GM23338 (cell line): ENCODE results near the gene POC1B. TPM values are rescaled to one million over a fixed set of nuclear protein-coding genes. Genes with fewer than 3 reads are reported as not detected.

Experiments
- ATAC-seq: fragments of 200-7000 bp; cut with Tn5 transposase; 3 replicates; pipeline ENCODE4 v1.9.1; 2020
- DNase-seq: peaks from one replicate; pipeline ENCODE4 v3.0.0-alpha.2; 2015; ENCODE audit warnings: low spot score
- H2AFZ ChIP-seq: fragments of 200-600 bp; sonication (generic); 2 replicates; pipeline ENCODE4 v1.8.0; 2016; ENCODE audit warnings: antibody characterized with exemption, mild to moderate bottlenecking, moderate library complexity
- H3F3A ChIP-seq: fragments of 200-600 bp; sonication (generic); replicated peaks from 2 replicates; pipeline ENCODE4 v1.8.0; 2017; ENCODE audit warnings: antibody characterized with exemption, mixed run types, low read depth
- H3K27ac ChIP-seq: fragments of 200-600 bp; sonication (generic); 2 replicates; pipeline ENCODE4 v1.6.1; 2016; ENCODE audit warnings: low read depth
- H3K27me3 ChIP-seq: fragments of 200-600 bp; sonication (generic); 2 replicates; pipeline ENCODE4 v1.8.0; 2016; ENCODE audit warnings: mild to moderate bottlenecking, mixed run types, moderate library complexity; ENCODE audit not compliant: insufficient read depth
- H3K36me3 ChIP-seq: fragments of 200-600 bp; sonication (generic); 2 replicates; pipeline ENCODE4 v1.8.0; 2016; ENCODE audit warnings: mild to moderate bottlenecking; ENCODE audit not compliant: insufficient read depth
- H3K4me1 ChIP-seq: fragments of 200-600 bp; sonication (generic); 2 replicates; pipeline ENCODE4 v1.8.0; 2016; ENCODE audit warnings: mild to moderate bottlenecking, moderate library complexity; ENCODE audit not compliant: insufficient read depth
- H3K4me2 ChIP-seq: fragments of 200-600 bp; sonication (generic); 2 replicates; pipeline ENCODE4 v1.7.1; 2017; ENCODE audit warnings: mixed run types
- H3K4me3 ChIP-seq: fragments of 200-600 bp; sonication (generic); 2 replicates; pipeline ENCODE4 v1.6.1; 2016; ENCODE audit warnings: mixed run types
- H3K79me2 ChIP-seq: fragments of 200-600 bp; sonication (generic); replicated peaks from 2 replicates; pipeline ENCODE4 v1.8.0; 2017; ENCODE audit warnings: mild to moderate bottlenecking; ENCODE audit not compliant: insufficient read depth
- H3K9me2 ChIP-seq: fragments of 200-600 bp; sonication (generic); 2 replicates; pipeline ENCODE4 v1.8.0; 2017; ENCODE audit not compliant: insufficient read depth
- H4K20me1 ChIP-seq: fragments of 200-600 bp; sonication (generic); replicated peaks from 2 replicates; pipeline ENCODE4 v1.8.0; 2017; ENCODE audit warnings: mild to moderate bottlenecking; ENCODE audit not compliant: insufficient read depth
- H3K27ac Mint-ChIP-seq: 2 replicates; pipeline ENCODE4 v1.8.0; 2020; ENCODE audit warnings: inconsistent platforms, mild to moderate bottlenecking, moderate library complexity, mixed read lengths
- H3K27me3 Mint-ChIP-seq: 3 replicates; pipeline ENCODE4 v1.8.0; 2022; ENCODE audit warnings: low read depth, mild to moderate bottlenecking, moderate library complexity, mixed read lengths, inconsistent platforms; ENCODE audit not compliant: insufficient read depth, poor library complexity
- H3K36me3 Mint-ChIP-seq: 3 replicates; pipeline ENCODE4 v1.8.0; 2021; ENCODE audit warnings: low read depth, mild to moderate bottlenecking, inconsistent platforms, moderate library complexity, mixed read lengths
- H3K4me1 Mint-ChIP-seq: 3 replicates; pipeline ENCODE4 v1.8.0; 2020; ENCODE audit warnings: mild to moderate bottlenecking, inconsistent platforms, mixed read lengths
- H3K4me3 Mint-ChIP-seq: 3 replicates; pipeline ENCODE4 v1.8.0; 2021; ENCODE audit warnings: moderate library complexity, mild to moderate bottlenecking, inconsistent platforms, mixed read lengths
- H3K9me3 Mint-ChIP-seq: 3 replicates; pipeline ENCODE4 v1.8.0; 2020; ENCODE audit warnings: moderate library complexity, mild to moderate bottlenecking, inconsistent platforms, mixed read lengths
- CREB1 ChIP-seq: fragments of 250-450 bp; sonication (Bioruptor Pico); IDR thresholded peaks from 2 replicates; pipeline ENCODE4 v1.5.0; 2020; ENCODE audit warnings: low read depth, mild to moderate bottlenecking, moderate library complexity
- ETS1 ChIP-seq: IDR thresholded peaks from 2 replicates; pipeline ENCODE4 v1.6.1; 2016; ENCODE audit warnings: antibody characterized with exemption
- EZH2 ChIP-seq: fragments of 200-600 bp; sonication (generic); IDR thresholded peaks from one replicate; pipeline ENCODE4 v1.8.0; 2017; ENCODE audit warnings: antibody characterized with exemption, mild to moderate bottlenecking, low read depth; ENCODE audit not compliant: unreplicated experiment
- JUNB ChIP-seq: IDR thresholded peaks from one replicate; pipeline ENCODE4 v1.6.1; 2016; ENCODE audit warnings: antibody characterized with exemption; ENCODE audit not compliant: unreplicated experiment
- NANOG ChIP-seq: IDR thresholded peaks from 2 replicates; pipeline ENCODE4 v1.6.1; 2016; ENCODE audit warnings: antibody characterized with exemption, borderline replicate concordance
- POLR2AphosphoS5 ChIP-seq: IDR thresholded peaks from 2 replicates; pipeline ENCODE4 v1.6.1; 2016; ENCODE audit warnings: antibody characterized with exemption, low read depth
- REST ChIP-seq: IDR thresholded peaks from one replicate; pipeline ENCODE4 v1.6.1; 2018; ENCODE audit warnings: antibody characterized with exemption; ENCODE audit not compliant: unreplicated experiment
- STAT1 ChIP-seq: IDR thresholded peaks from one replicate; pipeline ENCODE4 v1.6.1; 2016; ENCODE audit warnings: antibody characterized with exemption; ENCODE audit not compliant: unreplicated experiment
- ZNF114 ChIP-seq: fragments of 250-450 bp; sonication (Bioruptor Pico); IDR thresholded peaks from 2 replicates; pipeline ENCODE4 v1.5.0; 2020; ENCODE audit warnings: mild to moderate bottlenecking, moderate library complexity
- ZNF331 ChIP-seq: fragments of 250-450 bp; sonication (Bioruptor Pico); IDR thresholded peaks from 2 replicates; pipeline ENCODE4 v1.5.0; 2020; ENCODE audit warnings: low read depth, mild to moderate bottlenecking, moderate library complexity
- ZNF462 ChIP-seq: fragments of 250-450 bp; sonication (Bioruptor Pico); IDR thresholded peaks from 2 replicates; pipeline ENCODE4 v1.5.0; 2020; ENCODE audit warnings: mild to moderate bottlenecking, moderate library complexity
- polyA plus RNA-seq: library from polyadenylated mRNA; unstranded; fragments of >200 nt; fragmentation: Nextera tagmentation; extraction: Ambion mirVana; gene quantifications from 2 replicates; pipeline ENCODE4 v1.2.1, GENCODE V29; 2016
- total RNA-seq: library from RNA; depleted of rRNA; stranded (reverse); fragments of >200 nt; shearing (Covaris generic); gene quantifications from 2 replicates; pipeline ENCODE4 v1.2.3, GENCODE V29; 2014

The POC1B gene
- total and polyA plus RNA-seq, 2 experiments from 2014 or later, result 11.8 to 17.5 TPM

DNA sequence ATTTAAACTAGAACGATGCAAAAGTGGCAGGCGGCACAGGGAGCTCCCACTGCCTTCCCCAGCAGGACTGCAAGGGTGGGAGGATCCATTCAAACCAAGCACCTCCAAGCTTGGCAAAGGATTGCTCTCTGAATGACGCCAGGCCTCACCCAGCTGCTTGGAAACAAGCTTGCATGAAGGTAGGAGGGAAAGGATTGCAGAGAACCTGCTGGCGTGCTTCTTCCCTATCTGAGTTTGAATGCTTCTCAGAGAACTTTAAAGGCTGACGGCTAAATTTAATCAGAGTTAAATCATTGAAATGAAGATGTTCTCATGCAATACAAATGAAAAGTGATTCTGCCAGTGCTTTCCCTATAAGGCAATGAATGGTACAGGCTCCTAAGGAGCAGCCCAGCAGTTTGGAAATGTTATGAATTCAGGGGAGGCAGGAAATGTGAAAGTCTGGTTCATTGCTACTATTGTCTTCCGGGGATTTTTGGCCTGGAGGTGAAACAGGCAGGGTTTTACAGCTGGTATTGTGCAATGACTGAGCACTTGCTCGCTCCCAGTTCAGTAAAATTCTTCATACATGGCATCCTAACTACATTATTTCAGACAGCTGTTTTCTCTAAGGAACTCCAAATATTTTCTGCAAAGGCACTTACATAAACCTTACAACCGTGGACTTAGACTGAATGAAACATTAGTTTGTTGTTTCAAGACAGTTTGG is 141.6 kb downstream of the POC1B start (continued):
- TF ChIP-seq ZNF462 (no peak), ETS1 (no peak), EZH2 (no peak)

DNA sequence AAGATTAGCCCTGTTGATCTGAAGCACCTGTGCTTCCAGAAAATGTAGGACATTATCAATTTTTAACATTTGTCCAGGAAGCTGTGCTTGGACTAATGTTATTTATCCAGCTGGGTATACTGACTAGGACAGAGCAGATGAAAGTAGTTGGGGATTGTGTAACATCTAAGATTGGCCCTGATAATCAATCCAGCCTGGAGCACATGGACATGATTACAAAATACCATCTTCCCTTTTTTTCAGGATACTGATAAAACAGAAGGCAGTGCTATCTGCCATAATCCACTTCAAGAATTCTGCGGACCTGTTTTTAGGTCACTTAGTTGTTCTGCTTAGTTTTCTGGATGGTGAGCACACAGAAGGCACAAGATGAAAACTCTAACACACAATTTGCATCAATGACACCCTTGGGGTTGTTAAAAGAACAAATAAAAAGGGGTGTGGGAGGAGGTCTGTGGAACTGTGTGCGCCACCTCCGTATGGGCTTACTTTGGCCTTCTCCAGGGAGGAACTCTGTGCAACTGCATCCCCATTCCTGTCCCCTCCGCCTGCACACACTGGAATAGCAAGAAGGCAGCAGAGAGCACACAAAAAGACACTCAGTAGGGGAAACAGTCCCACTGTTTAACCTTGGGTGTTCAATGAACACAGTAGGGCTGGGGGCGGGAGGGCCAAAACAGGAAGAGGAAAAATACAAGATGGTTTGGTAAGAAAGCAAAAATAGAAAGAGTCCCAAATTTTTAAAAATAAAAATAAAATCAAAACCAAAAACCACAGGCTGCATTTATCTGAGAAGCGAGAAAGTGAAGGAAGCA is 142.4 kb downstream of the POC1B start:
- peak overlapping the region; percentile 2; the same call in 1 of the 3 replicates for H3K4me3 Mint-ChIP-seq
- no peaks in the 10 kb centered on the region for H3K27me3 Mint-ChIP-seq
- Histone ChIP-seq H3K27me3 (no peaks in the 10 kb centered on the region; the same call in 1 of the 2 replicates), H3K4me3 (no peak overlapping the region), H3K9me2 (no peaks in the 10 kb centered on the region), H3F3A (no peaks in the 10 kb centered on the region), H2AFZ (peak overlapping the region; percentile 0; the same call in 1 of the 2 replicates), H4K20me1 (no peaks in the 10 kb centered on the region), H3K79me2 (no peaks in the 10 kb centered on the region), H3K27ac (peak overlapping the region; percentile 18; the same call in 1 of the 2 replicates), H3K36me3 (no peaks in the 10 kb centered on the region), H3K4me2 (0 out of 2 replicates have a peak overlapping the region, but pooled peaks have one; percentile 2), H3K4me1 (peaks cover 41% of the 10 kb centered on the region)
- peaks cover 44% of the 10 kb centered on the region for H3K4me1 Mint-ChIP-seq
- no peaks in the 10 kb centered on the region for H3K36me3 Mint-ChIP-seq
- DNase-seq (no peak), ATAC-seq (peak; percentile 45)
- H3K27ac Mint-ChIP-seq, result peak overlapping the region; percentile 88
- H3K9me3 Mint-ChIP-seq, result no peaks in the 10 kb centered on the region
- TF ChIP-seq ZNF114 (CRISPR knock-in tag), result no peak
- TF ChIP-seq JUNB, result no peak
- TF ChIP-seq NANOG, result no peak
- no peak for TF ChIP-seq POLR2AphosphoS5
- no peak for TF ChIP-seq ETS1
- TF ChIP-seq ZNF331 (CRISPR knock-in tag), result no peak
- TF ChIP-seq STAT1, result no peak
- TF ChIP-seq REST, result no peak
- TF ChIP-seq CREB1 (CRISPR knock-in tag), result no peak
